NCI-H69 (cell line): ENCODE data around the gene DDX27.

ENCODE experiments used
- DNase-seq: peaks from one replicate; lab custom pipeline; 2025; lab: John Stamatoyannopoulos, UW

DDX27 gene

DNA sequence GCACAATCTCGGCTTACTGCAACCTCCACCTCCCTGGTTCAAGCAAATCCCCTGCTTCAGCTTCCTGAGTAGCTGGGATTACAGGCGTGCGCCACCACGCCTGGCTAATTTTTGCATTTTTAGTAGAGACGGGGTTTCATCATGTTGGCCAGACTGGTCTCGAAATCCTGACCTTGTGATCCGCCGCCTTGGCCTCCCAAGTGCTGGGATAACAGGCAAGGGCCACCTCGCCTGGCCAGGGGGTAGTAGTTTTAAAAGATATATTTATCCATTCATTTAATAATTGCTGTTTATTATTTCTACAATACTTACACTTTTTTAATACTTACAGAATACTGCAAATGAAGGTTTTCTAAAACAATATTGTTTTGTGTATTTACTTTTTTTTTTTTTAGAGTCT is 15.5 kb upstream of the DDX27 start:
- no peak for DNase-seq

GRCh38 chr20:49207076-49207475 is 12.1 kb upstream of the DDX27 start:
- peak; percentile 7 for DNase-seq

- no peak for DNase-seq
These were observed 9.0 kb upstream of the DDX27 start for GRCh38 chr20:49210101-49210756.

- DNase-seq, result no peak
These were observed 8.5 kb upstream of the DDX27 start for GRCh38 chr20:49210757-49211110.

GRCh38 chr20:49214571-49214970 is 4.6 kb upstream of the DDX27 start:
- DNase-seq, result no peak

- no peak for DNase-seq
These were observed 4.0 kb upstream of the DDX27 start for GRCh38 chr20:49215232-49215631.

DNA sequence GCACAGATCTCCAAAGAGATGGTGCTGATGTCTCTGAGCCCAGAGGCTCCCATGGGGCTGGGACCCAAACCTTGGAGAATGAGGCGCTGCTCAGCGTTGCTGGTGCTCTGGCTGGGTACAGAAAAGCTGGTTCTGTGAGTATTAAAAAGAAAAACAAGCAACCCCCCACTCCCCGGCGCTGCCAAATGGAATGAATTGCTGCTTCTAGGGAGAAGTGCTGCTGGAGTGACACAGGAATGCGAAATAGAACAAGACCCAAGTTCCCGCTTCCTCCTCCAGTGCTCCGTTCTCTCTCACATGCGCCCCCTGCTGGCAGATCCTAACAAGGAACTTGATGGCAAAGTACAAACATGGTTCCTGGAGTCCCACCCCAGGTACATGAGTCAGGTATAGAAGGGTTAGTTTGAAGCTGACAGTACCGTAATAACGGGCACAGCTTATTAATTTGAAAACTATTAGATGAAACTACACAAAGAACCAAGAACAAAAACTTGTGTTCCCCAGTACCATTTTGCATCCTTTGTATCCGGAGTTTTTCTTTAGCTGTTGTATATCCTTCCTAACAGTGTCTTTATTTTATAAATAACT is 2.1 kb upstream of the DDX27 start:
- DNase-seq, result peak; percentile 85

- DNase-seq, result peak; percentile 20
These were observed 501 bp upstream of the DDX27 start for GRCh38 chr20:49218739-49219090.

DNA sequence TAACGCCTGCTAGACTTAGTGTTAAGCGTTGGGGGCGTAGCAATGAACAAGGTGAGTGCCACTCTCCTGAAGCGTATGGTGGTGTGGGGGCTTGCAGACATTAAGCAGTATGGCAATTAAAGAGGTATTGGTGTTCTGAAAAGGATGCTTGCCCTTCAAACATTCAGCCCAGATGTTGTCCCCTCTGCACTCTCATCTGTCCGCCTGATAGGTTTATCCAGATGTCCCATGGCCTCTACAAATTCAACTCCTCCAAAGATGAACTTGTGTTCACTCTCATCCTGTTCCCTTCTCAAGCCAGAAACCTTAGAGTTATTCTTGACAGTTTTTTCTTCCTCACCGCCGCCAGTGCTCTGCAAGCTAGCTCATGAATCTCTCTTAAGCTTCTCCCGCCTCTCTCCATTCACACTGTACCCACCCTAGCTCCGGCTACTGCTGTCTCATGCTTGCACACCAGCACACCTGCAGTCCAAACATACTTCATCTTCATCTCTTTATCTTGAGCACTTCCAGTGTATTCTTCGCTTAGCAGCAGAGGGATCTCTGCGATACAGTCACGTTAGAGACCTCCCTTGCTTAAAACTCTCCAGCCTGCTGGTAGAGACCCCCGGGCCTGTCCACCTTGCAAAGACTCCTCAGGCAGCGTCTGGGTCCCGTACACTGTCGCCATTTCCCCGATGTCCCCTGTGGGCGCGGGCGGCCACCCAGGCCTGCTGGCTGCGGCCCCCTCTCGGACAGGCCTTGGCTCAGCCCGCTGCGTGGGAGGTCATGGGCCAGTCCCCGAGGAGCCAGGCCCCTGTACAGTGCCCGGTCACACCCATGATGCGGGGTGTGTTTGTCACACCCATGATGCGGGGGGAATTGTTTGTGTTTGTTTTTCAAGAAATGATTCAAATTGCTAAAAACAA is 962 bp downstream of the DDX27 start:
- DNase-seq, result no peak

DNA sequence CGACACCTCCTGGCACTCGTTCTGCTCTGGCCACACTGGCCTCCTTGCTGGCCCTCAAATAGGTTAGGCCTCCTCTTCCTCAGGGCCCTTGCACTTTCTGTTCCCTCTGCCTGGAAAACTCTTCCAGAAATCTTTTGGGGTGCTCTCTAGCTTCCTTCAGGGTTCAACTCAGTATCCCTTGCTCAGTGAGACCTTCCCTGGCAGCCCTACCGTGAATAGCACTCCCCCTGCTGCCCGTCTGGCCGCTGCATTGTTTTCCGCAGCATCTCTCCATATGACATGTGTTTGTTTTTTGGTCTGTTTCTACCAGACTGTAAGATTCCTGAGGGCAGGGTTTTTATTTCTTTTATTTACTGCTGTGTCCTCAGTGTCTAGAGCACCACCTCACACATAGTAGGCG is 6.7 kb downstream of the DDX27 start:
- DNase-seq, result no peak

DNA sequence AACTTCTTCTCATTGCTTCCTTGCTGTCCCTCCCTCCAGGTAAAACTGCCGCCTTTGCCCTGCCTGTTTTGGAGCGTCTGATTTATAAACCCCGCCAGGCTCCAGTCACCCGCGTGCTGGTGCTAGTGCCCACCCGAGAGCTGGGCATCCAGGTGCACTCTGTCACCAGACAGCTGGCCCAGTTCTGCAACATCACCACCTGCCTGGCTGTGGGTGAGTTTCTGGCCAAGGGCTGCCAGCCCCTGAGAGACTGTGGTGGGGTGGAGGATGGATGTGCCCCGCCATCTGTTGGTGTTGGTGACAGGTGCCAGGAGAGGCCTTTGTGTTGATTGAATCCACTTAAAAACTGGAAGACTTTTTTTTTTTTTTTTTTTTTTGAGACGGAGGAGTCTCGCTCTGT is 9.5 kb downstream of the DDX27 start:
- peak; percentile 19 for DNase-seq

- DNase-seq, result no peak
These were observed 10.2 kb downstream of the DDX27 start for GRCh38 chr20:49229381-49229780.

- DNase-seq, result peak; percentile 33
These were observed 10.8 kb downstream of the DDX27 start for GRCh38 chr20:49230021-49230420.

DNA sequence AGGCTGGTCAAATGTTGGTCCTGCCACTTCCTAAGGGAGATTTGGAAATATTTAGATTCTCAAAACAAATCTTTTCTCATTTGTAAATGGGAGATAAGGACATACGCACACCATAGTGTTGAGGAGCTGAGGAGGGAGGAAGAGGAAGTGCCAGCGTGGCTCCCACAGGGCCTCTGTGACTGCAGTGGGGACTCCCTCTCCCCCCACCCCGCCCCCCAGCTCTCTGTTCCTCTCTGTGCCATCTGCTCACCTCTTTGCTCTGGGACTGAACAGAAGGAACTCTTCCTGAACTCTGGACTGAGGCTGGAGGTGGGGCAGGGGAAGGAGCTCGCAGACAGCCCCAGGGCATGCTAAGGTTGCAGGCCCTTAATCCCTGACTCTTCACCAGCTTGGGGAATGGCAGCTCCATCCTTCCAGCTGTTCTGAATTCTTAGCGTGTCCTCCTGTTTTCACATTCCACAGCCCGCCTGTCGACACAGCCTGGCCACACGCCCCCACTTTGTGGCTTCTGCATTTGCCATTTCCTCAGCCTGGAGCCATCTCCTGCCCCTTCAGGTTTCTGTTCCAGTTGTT is 11.4 kb downstream of the DDX27 start:
- DNase-seq, result peak; percentile 30

GRCh38 chr20:49231471-49231870 is 12.3 kb downstream of the DDX27 start:
- DNase-seq, result no peak

- no peak for DNase-seq
These were observed 14.0 kb downstream of the DDX27 start for GRCh38 chr20:49233226-49233625.

DNA sequence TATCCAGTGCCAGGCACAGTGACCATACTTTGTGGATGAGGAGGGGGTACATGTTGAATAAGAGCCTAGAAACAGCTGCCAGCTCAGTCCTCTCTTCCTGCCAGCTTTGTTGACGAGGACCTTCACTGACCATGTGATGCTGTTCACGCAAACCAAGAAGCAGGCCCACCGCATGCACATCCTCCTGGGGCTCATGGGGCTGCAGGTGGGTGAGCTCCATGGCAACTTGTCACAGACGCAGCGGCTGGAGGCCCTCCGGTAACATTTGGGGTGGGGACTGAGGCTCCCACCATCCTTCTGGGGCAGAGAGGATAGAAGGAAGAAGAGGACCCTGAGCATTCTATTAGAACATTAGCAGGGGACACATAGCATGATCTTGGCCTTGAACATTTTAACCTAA is 15.6 kb downstream of the DDX27 start:
- no peak for DNase-seq

DNA sequence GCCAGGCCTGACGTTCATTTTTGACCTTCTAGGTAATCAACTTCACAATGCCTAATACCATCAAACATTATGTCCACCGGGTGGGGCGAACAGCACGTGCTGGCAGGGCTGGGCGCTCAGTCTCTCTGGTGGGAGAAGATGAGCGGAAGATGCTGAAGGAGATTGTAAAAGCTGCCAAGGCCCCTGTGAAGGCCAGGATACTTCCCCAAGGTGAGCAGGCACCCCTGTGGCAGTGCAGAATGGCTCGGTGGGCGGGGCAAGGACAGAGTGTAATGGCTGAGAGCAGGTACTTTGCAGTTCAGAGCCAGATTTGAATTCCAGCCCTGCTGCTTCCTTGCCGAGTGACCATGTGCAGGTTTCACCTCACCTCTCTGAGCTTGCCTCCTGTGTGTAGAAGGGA is 17.1 kb downstream of the DDX27 start:
- no peak for DNase-seq

- DNase-seq, result peak; percentile 2
These were observed 18.3 kb downstream of the DDX27 start for GRCh38 chr20:49237531-49237930.

GRCh38 chr20:49245921-49246740 is 26.9 kb downstream of the DDX27 start:
- DNase-seq, result peak; percentile 45

- no peak for DNase-seq
These were observed 28.0 kb downstream of the DDX27 start for GRCh38 chr20:49247169-49247723.

DNA sequence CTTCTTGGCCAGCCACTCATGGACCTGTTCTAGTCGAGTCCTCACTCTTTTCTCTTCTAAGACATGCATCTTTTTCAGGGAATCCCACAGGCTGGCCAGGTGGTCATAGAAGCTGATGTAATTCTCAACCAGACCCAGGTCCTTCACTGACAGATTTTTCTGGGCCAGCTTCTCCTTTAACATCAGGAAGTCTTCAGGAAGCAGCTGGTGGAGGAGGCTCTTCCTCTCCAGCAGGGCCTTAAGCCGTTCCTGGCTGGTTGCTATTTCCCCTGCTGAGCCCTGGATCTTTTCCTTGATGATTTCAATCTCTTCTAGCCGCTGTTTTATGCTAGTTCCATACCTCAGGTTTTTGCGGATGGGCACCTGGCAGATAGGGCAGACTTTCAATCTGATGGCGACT is 28.6 kb downstream of the DDX27 start:
- no peak for DNase-seq
